Erythroblast (primary cell): ENCODE measurements around the gene CLASP1.
A peak's percentile ranks its signal among the peaks of the same experiment; 100 is the strongest.

ENCODE experiments used
- DNase-seq, 2 experiments: peaks; one replicate each; lab custom pipeline; 2025; lab: John Stamatoyannopoulos, UW
- GATA1 ChIP-seq: IDR thresholded peaks from 2 replicates; pipeline ENCODE4 v1.6.1; 2011; ENCODE audit warnings: low read depth, mild to moderate bottlenecking, control low read depth, low read length, moderate library complexity
- POLR2A ChIP-seq: IDR thresholded peaks from 2 replicates; pipeline ENCODE4 v1.6.1; 2011; ENCODE audit warnings: mild to moderate bottlenecking, low read length

Gene CLASP1

GRCh38 chr2:121545257-121545656, 104.0 kb downstream of the CLASP1 start:
- no peak for DNase-seq
- TF ChIP-seq GATA1 (no peak), POLR2A (no peak)

- TF ChIP-seq POLR2A = no peak
- no peak for TF ChIP-seq GATA1
- DNase-seq = no peak
Observed at GRCh38 chr2:121541495-121541894, 107.8 kb downstream of the CLASP1 start.

- no peak for DNase-seq
- no peak for TF ChIP-seq POLR2A
- no peak for TF ChIP-seq GATA1
Observed at GRCh38 chr2:121539750-121540469, 109.4 kb downstream of the CLASP1 start.

GRCh38 chr2:121536850-121537557, 112.3 kb downstream of the CLASP1 start:
- TF ChIP-seq GATA1 (no peak), POLR2A (no peak)
- DNase-seq = no peak

- TF ChIP-seq POLR2A = no peak
- no peak for TF ChIP-seq GATA1
- DNase-seq = no peak
Observed at GRCh38 chr2:121536347-121536746, 112.9 kb downstream of the CLASP1 start.

GRCh38 chr2:121534007-121534406, 115.3 kb downstream of the CLASP1 start:
- TF ChIP-seq POLR2A (no peak), GATA1 (no peak)

GRCh38 chr2:121532894-121533293, 116.4 kb downstream of the CLASP1 start:
- DNase-seq = no peak
- TF ChIP-seq POLR2A (no peak), GATA1 (no peak)

More at GRCh38 chr2:121534007-121534406, 115.3 kb downstream of the CLASP1 start:
- no peak for DNase-seq

- TF ChIP-seq POLR2A = no peak
- TF ChIP-seq GATA1 = no peak
- peak in 1 of 2 experiments; percentile 9 for DNase-seq
Observed at GRCh38 chr2:121532347-121532766, 116.9 kb downstream of the CLASP1 start.

- peak; percentile 91 to 94 for DNase-seq
Observed at GRCh38 chr2:121530212-121530705, 119.0 kb downstream of the CLASP1 start.

GRCh38 chr2:121529439-121530211, 119.6 kb downstream of the CLASP1 start:
- DNase-seq = peak; percentile 71 to 72

More at GRCh38 chr2:121530212-121530705, 119.0 kb downstream of the CLASP1 start:
- TF ChIP-seq GATA1 (no peak), POLR2A (no peak)

GRCh38 chr2:121527009-121527682, 122.1 kb downstream of the CLASP1 start:
- DNase-seq = no peak
- no peak for TF ChIP-seq POLR2A
- no peak for TF ChIP-seq GATA1

More at GRCh38 chr2:121529439-121530211, 119.6 kb downstream of the CLASP1 start:
- TF ChIP-seq POLR2A = no peak
- no peak for TF ChIP-seq GATA1

GRCh38 chr2:121524685-121525425, 124.4 kb downstream of the CLASP1 start:
- TF ChIP-seq POLR2A = no peak
- no peak for TF ChIP-seq GATA1
- DNase-seq = peak; percentile 64 to 68

- no peak for TF ChIP-seq POLR2A
- no peak for TF ChIP-seq GATA1
- DNase-seq = no peak
Observed at GRCh38 chr2:121521359-121521758, 127.9 kb downstream of the CLASP1 start.
